Gastroesophageal sphincter (tissue), 3 donors: ENCODE results near the gene DNAH8.

ENCODE experiments used
- EP300 ChIP-seq: sonication (generic); formaldehyde crosslinking; IDR thresholded peaks from one replicate; pipeline ENCODE4 v1.6.1; 2017; ENCODE audit warnings: antibody characterized with exemption, mild to moderate bottlenecking
- POLR2A ChIP-seq, 2 donors: fragments of 450-650 bp; IDR thresholded peaks; one replicate each; pipeline ENCODE4 v1.6.1; 2017; ENCODE audit warnings: antibody characterized with exemption in 2 of 2, mild to moderate bottlenecking in 2 of 2, moderate library complexity in 1 of 2
- TF ChIP-seq, protein P1 (sequence below), 4 experiments: fragments of 200-600 bp in 2 of 4; fragments of 450-650 bp in 2 of 4; sonication (generic) in 1 of 4; IDR thresholded peaks; one replicate each; pipeline ENCODE4 v1.5.1; 2017 to 2019; ENCODE audit warnings: antibody characterized with exemption in 4 of 4, mild to moderate bottlenecking in 2 of 4, moderate library complexity in 2 of 4

DNA sequence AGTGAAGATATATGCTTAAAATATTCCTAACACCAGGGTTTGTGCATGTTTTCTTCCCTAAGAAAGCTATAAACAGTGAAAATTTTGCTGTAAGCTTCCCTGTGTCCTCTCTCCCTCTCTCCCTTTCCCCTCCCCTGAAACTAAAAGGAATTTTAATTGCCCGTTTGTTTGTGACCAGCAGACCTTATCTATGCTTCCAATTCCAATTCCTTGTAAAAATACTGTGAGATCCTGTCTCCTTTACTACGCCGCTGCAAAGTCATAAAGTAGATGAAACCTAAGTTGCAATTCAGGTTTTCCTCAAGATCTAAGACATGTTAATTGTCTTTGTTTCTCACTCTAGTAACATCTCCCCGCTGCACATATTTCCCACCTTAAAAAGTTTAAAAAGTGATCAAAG lies 82.3 kb downstream of the DNAH8 start:
- TF ChIP-seq, protein P1, sequence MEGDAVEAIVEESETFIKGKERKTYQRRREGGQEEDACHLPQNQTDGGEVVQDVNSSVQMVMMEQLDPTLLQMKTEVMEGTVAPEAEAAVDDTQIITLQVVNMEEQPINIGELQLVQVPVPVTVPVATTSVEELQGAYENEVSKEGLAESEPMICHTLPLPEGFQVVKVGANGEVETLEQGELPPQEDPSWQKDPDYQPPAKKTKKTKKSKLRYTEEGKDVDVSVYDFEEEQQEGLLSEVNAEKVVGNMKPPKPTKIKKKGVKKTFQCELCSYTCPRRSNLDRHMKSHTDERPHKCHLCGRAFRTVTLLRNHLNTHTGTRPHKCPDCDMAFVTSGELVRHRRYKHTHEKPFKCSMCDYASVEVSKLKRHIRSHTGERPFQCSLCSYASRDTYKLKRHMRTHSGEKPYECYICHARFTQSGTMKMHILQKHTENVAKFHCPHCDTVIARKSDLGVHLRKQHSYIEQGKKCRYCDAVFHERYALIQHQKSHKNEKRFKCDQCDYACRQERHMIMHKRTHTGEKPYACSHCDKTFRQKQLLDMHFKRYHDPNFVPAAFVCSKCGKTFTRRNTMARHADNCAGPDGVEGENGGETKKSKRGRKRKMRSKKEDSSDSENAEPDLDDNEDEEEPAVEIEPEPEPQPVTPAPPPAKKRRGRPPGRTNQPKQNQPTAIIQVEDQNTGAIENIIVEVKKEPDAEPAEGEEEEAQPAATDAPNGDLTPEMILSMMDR (IDR thresholded peaks at IDR 0.05), result no peak
- TF ChIP-seq POLR2A (IDR thresholded peaks at IDR 0.05), result no peak
- no peak for TF ChIP-seq EP300
